Cerebellar cortex (tissue), 1 donor: Measurements from ENCODE around the gene DYNLT1.

Experiments
- DNase-seq: peaks from one replicate; pipeline ENCODE4 v3.0.0-alpha.2; 2015; ENCODE audit warnings: low spot score

The DYNLT1 gene

GRCh38 chr6:158597565-158597964 lies 47.0 kb downstream of the DYNLT1 start:
- no peak for DNase-seq

GRCh38 chr6:158596861-158597260 lies 47.7 kb downstream of the DYNLT1 start:
- DNase-seq = no peak

- no peak for DNase-seq
Measured at GRCh38 chr6:158595223-158595622, 49.3 kb downstream of the DYNLT1 start.

GRCh38 chr6:158593670-158594069 lies 50.9 kb downstream of the DYNLT1 start:
- DNase-seq = no peak

GRCh38 chr6:158591810-158592209 lies 52.7 kb downstream of the DYNLT1 start:
- no peak for DNase-seq

- no peak for DNase-seq
Measured at GRCh38 chr6:158591134-158591809, 53.3 kb downstream of the DYNLT1 start.

GRCh38 chr6:158589366-158589765 lies 55.2 kb downstream of the DYNLT1 start:
- peak; percentile 84 for DNase-seq

GRCh38 chr6:158586652-158587051 lies 57.9 kb downstream of the DYNLT1 start:
- DNase-seq = no peak
